ENCODE measurements around the gene AP2M1.
A peak's percentile ranks its signal among the peaks of the same experiment; 100 is the strongest.

- TF ChIP-seq CTCF (IDR thresholded peaks at IDR 0.05; ENCODE audit: control extremely low read depth in 1 of 3, insufficient read depth in 1 of 3, low read depth in 1 of 3, low read length in 3 of 3) = peak in 2 of 3 experiments; percentile 87 to 89; a peak in 3 of 4 replicates
- no peak for TF ChIP-seq BACH1 (IDR thresholded peaks at IDR 0.05; ENCODE audit: low read length)
- no peak for TF ChIP-seq SP1 (IDR thresholded peaks at IDR 0.05; ENCODE audit: low read depth, low read length)
- TF ChIP-seq CHD1 (IDR thresholded peaks at IDR 0.05; ENCODE audit: low read depth, low read length) = no peak
- no peak for TF ChIP-seq CEBPB (IDR thresholded peaks at IDR 0.05; ENCODE audit: low read depth, low read length)
- no peak for TF ChIP-seq TAF1 (IDR thresholded peaks at IDR 0.05; ENCODE audit: low read depth, low read length)
- no peak for TF ChIP-seq USF2 (IDR thresholded peaks at IDR 0.05; ENCODE audit: low read length)
- no peak for TF ChIP-seq RXRA (IDR thresholded peaks at IDR 0.05; ENCODE audit: insufficient read depth, low read depth, low read length)
- TF ChIP-seq RNF2 (IDR thresholded peaks at IDR 0.05; ENCODE audit: borderline replicate concordance, low read depth, low read length, missing control alignments, poor library complexity, severe bottlenecking) = no peak
- no peak for TF ChIP-seq HDAC2 (IDR thresholded peaks at IDR 0.05; ENCODE audit: borderline replicate concordance in 1 of 2, low read depth in 2 of 2, low read length in 2 of 2)
- no peak for TF ChIP-seq CHD2 (IDR thresholded peaks at IDR 0.05; ENCODE audit: low read length)
- no peak for TF ChIP-seq ZNF274 (IDR thresholded peaks at IDR 0.05; ENCODE audit: borderline replicate concordance, extremely low read depth, low read length)
- TF ChIP-seq POLR2AphosphoS5 (IDR thresholded peaks at IDR 0.05; ENCODE audit: low read depth, low read length) = no peak
- no peak for TF ChIP-seq NANOG (IDR thresholded peaks at IDR 0.05; ENCODE audit: insufficient read depth, low read depth, low read length, poor library complexity, severe bottlenecking)
Observed at GRCh38 chr3:184227481-184227935, 52.9 kb downstream of the AP2M1 start.
